HCT116 (cell line): Measurements from ENCODE around the gene TWF2. TPM values are rescaled to one million over a fixed set of nuclear protein-coding genes. Genes with fewer than 3 reads are reported as not detected.

Experiments
- ATAC-seq: fragments of 200-7000 bp; cut with Tn5 transposase; 2 replicates; pipeline ENCODE4 v1.9.1; 2020; ENCODE audit warnings: mild to moderate bottlenecking, moderate library complexity
- BruUV-seq: library from RNA; stranded (reverse); fragments of 400-500 nt; replicated peaks from 2 replicates; lab custom pipeline; 2021; lab: Mats Ljungman, UMichigan
- CTCF ChIA-PET: fragments of 300-600 bp; sonication (Branson Sonifier 250); formaldehyde crosslinking; loops from one replicate; lab custom pipeline; 2021; ENCODE audit warnings: antibody characterized with exemption; lab: Charles Lee
- POLR2A ChIA-PET: fragments of 300-600, 350-600 bp; sonication (Branson Sonifier 250); formaldehyde crosslinking; loops from one replicate; lab custom pipeline; 2021; ENCODE audit warnings: antibody characterized with exemption; lab: Charles Lee
- RAD21 ChIA-PET, 2 experiments: fragments of 300-600 bp; sonication (Branson Sonifier 250); formaldehyde crosslinking; loops; one replicate each; lab custom pipeline; 2023; ENCODE audit warnings: low total read pairs in 2 of 2; ENCODE audit not compliant: uncharacterized antibody in 2 of 2, unreplicated experiment in 2 of 2, low non-redundant PET in 1 of 2; lab: Charles Lee
- DNase-seq: peaks from one replicate; pipeline ENCODE4 v3.0.0-alpha.2; 2010; ENCODE audit warnings: low read depth, low spot score
- H2AFZ ChIP-seq: fragments of 200-600 bp; shearing (Covaris generic), sonication (generic); 2 replicates; pipeline ENCODE4 v1.6.1; 2017; ENCODE audit warnings: low read depth, mixed run types, mixed read lengths, antibody characterized with exemption, low read length; ENCODE audit not compliant: poor library complexity, severe bottlenecking
- H3K27ac ChIP-seq: 2 replicates; pipeline ENCODE4 v1.5.1; 2012; ENCODE audit warnings: low read depth, low read length
- H3K27me3 ChIP-seq: fragments of 200-600 bp; sonication (generic); 2 replicates; pipeline ENCODE4 v1.6.1; 2016; ENCODE audit warnings: mixed run types, low read length, mixed read lengths; ENCODE audit not compliant: insufficient read depth
- H3K36me3 ChIP-seq, 2 experiments: fragments of 200-500 bp in 1 of 2; fragments of 200-600 bp in 1 of 2; sonication (Bioruptor generic) in 1 of 2; sonication (generic) in 1 of 2; 2 replicates each; pipeline versions ENCODE4 v1.5.1 to v1.6.1; 2014 to 2016; ENCODE audit warnings: low read length in 2 of 2, inconsistent platforms in 1 of 2, mixed read lengths in 1 of 2, mixed run types in 1 of 2; ENCODE audit not compliant: insufficient read depth in 2 of 2, control insufficient read depth in 1 of 2
- H3K4me1 ChIP-seq, 2 experiments: fragments of 200-600 bp in 1 of 2; sonication (generic) in 1 of 2; 2 replicates each; pipeline versions ENCODE4 v1.5.1 to v1.6.1; 2012 to 2017; ENCODE audit warnings: low read length in 2 of 2, inconsistent platforms in 1 of 2, mild to moderate bottlenecking in 1 of 2, mixed read lengths in 1 of 2, mixed run types in 1 of 2, moderate library complexity in 1 of 2; ENCODE audit not compliant: insufficient read depth in 2 of 2, control insufficient read depth in 1 of 2
- H3K4me2 ChIP-seq: fragments of 200-600 bp; sonication (generic); 2 replicates; pipeline ENCODE4 v1.6.1; 2017; ENCODE audit warnings: mixed run types, low read length, mixed read lengths
- H3K4me3 ChIP-seq, 2 experiments: fragments of 200-600 bp in 1 of 2; sonication (generic) in 1 of 2; replicated peaks in 1 of 2; 2 replicates each; pipeline ENCODE4 v1.5.1; 2011 to 2016; ENCODE audit warnings: low read length in 2 of 2, control low read depth in 1 of 2, low read depth in 1 of 2, mild to moderate bottlenecking in 1 of 2, mixed read lengths in 1 of 2, mixed run types in 1 of 2
- H3K79me2 ChIP-seq: fragments of 200-600 bp; sonication (generic); 2 replicates; pipeline ENCODE4 v1.6.1; 2017; ENCODE audit warnings: mild to moderate bottlenecking, mixed run types, low read length, moderate library complexity, mixed read lengths; ENCODE audit not compliant: insufficient read depth
- H3K9ac ChIP-seq: fragments of 200-600 bp; sonication (generic); 2 replicates; pipeline ENCODE4 v1.6.1; 2016; ENCODE audit warnings: low read length, mixed read lengths
- H3K9me2 ChIP-seq: fragments of 200-600 bp; sonication (generic), shearing (Covaris generic); 2 replicates; pipeline ENCODE4 v1.6.1; 2017; ENCODE audit warnings: mixed run types, mild to moderate bottlenecking, moderate library complexity; ENCODE audit not compliant: insufficient read depth
- H3K9me3 ChIP-seq, 2 experiments: fragments of 200-500 bp in 1 of 2; fragments of 200-600 bp in 1 of 2; sonication (Bioruptor generic) in 1 of 2; sonication (generic) in 1 of 2; 2 replicates each; pipeline ENCODE4 v1.6.1; 2014 to 2017; ENCODE audit warnings: low read length in 2 of 2, mixed read lengths in 2 of 2, inconsistent platforms in 1 of 2, low read depth in 1 of 2, mild to moderate bottlenecking in 1 of 2, mixed run types in 1 of 2, moderate library complexity in 1 of 2; ENCODE audit not compliant: control insufficient read depth in 1 of 2, insufficient read depth in 1 of 2
- H4K20me1 ChIP-seq: fragments of 200-600 bp; sonication (generic), shearing (Covaris generic); 2 replicates; pipeline ENCODE4 v1.6.1; 2017; ENCODE audit warnings: mixed run types, mild to moderate bottlenecking, moderate library complexity; ENCODE audit not compliant: insufficient read depth
- ATF3 ChIP-seq: IDR thresholded peaks from 2 replicates; pipeline ENCODE4 v1.6.1; 2012
- CBX3 ChIP-seq: IDR thresholded peaks from 2 replicates; pipeline ENCODE4 v1.6.1; 2012; ENCODE audit warnings: low read depth
- EGR1 ChIP-seq: IDR thresholded peaks from 2 replicates; pipeline ENCODE4 v1.6.1; 2012; ENCODE audit warnings: low read depth
- ELF1 ChIP-seq: IDR thresholded peaks from 2 replicates; pipeline ENCODE4 v1.6.1; 2012; ENCODE audit warnings: low read depth, borderline replicate concordance
- EZH2phosphoT487 ChIP-seq: fragments of 200-600 bp; IDR thresholded peaks from 2 replicates; pipeline ENCODE4 v1.6.1; 2018; ENCODE audit warnings: antibody characterized with exemption, borderline replicate concordance
- FOSL1 ChIP-seq: IDR thresholded peaks from 2 replicates; pipeline ENCODE4 v1.6.1; 2012; ENCODE audit warnings: low read depth
- JUND ChIP-seq: IDR thresholded peaks from 2 replicates; pipeline ENCODE4 v1.6.1; 2012
- POLR2A ChIP-seq: IDR thresholded peaks from 2 replicates; pipeline ENCODE4 v1.7.0; 2011; ENCODE audit warnings: borderline replicate concordance; ENCODE audit not compliant: insufficient read depth, insufficient read length; ENCODE audit errors: extremely low read depth
- POLR2AphosphoS5 ChIP-seq: IDR thresholded peaks from 2 replicates; pipeline ENCODE4 v1.6.1; 2011; ENCODE audit warnings: mild to moderate bottlenecking, low read depth, low read length, moderate library complexity
- REST ChIP-seq: IDR thresholded peaks from 2 replicates; pipeline ENCODE4 v1.6.1; 2012; ENCODE audit warnings: low read depth
- SRF ChIP-seq: IDR thresholded peaks from 2 replicates; pipeline ENCODE4 v1.6.1; 2012; ENCODE audit warnings: low read depth
- YY1 ChIP-seq: IDR thresholded peaks from 2 replicates; pipeline ENCODE4 v1.6.1; 2011; ENCODE audit warnings: low read length, low read depth, moderate library complexity, mild to moderate bottlenecking; ENCODE audit not compliant: insufficient replicate concordance; ENCODE audit errors: extremely low read depth
- ZNF274 ChIP-seq: fragments of 200-500 bp; sonication (Bioruptor generic); IDR thresholded peaks from 2 replicates; pipeline ENCODE4 v1.6.1; 2014; ENCODE audit warnings: mild to moderate bottlenecking, low read depth, low read length, inconsistent platforms
- intact Hi-C: fragments of 100-400 bp; cut with micrococcal nuclease; formaldehyde crosslinking; loops from 2 replicates; pipeline ENCODE4 v1.10.0; 2022
- total RNA-seq: library from RNA; stranded (reverse); gene quantifications from one replicate; pipeline ENCODE4 v1.2.1, GENCODE V29; 2021; ENCODE audit not compliant: unreplicated experiment

The TWF2 gene
- total RNA-seq, 1 experiment from 2014 or later = 100 TPM

GRCh38 chr3:52198643-52199608 is 40.0 kb downstream of the TWF2 start:
- Histone ChIP-seq H3K27ac (peak overlapping the region; percentile 87), H3K9ac (peak overlapping the region; percentile 80), H4K20me1 (no peaks in the 10 kb centered on the region), H2AFZ (no peak overlapping the region), H3K4me2 (peak overlapping the region; percentile 91), H3K4me1 (peaks cover 9 to 24% of the 10 kb centered on the region in 2 experiments), H3K9me2 (no peaks in the 10 kb centered on the region), H3K9me3 (no peaks in the 10 kb centered on the region), H3K27me3 (no peaks in the 10 kb centered on the region), H3K36me3 (peaks cover 26 to 33% of the 10 kb centered on the region in 2 experiments), H3K79me2 (peaks cover 25% of the 10 kb centered on the region), H3K4me3 (peak overlapping the region; percentile 79 to 89)
- TF ChIP-seq ATF3 (no peak), POLR2AphosphoS5 (no peak), YY1 (no peak), FOSL1 (no peak), EZH2phosphoT487 (no peak), ELF1 (no peak), POLR2A (no peak), ZNF274 (no peak), EGR1 (no peak), CBX3 (no peak), JUND (no peak), SRF (no peak), REST (no peak)
- ChIA-PET RAD21 (no interaction called here), CTCF (no interaction called here), POLR2A (no interaction called here)
- DNase-seq = no peak
- intact Hi-C loops = loop anchor here (2.0 kb wide), 1 partner anchor 44 kb away; the partner anchor contains the start of gene POC1A
- BruUV-seq = TSS peak; percentile 56
- no peak for ATAC-seq
